ENCODE measurements around the gene PITPNM1.

DNA sequence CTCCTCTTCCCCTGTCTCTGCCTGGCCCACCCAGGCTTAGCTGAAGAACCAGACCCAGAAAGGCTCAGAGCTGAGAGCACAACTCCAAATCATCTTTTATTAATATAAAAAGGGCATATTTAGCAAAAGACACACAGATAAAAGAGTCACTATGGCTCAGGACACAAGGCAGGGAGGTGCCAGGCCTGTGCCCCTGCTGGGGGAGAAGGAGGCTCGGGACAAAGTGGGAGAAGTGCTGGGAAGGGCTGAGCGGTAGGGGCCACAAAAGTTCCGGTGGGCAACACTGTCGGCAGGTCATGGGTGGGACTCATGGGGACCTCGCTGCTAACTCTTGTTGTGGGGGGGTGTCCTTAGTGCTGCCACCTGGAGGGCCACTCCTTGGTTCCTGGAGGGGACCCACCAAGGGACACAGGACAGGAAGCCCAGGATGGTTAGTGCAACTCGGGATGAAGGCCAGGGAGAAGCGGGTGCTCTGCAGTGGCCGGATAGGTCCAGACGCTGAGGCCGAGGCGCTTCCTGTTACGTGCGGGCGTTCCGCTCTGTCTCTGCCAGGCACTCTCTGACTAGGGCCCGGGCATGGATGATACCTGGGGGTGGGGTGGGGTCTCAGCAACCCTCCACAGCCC is 1.4 kb upstream of the PITPNM1 start:
- TF ChIP-seq POLR2A (IDR thresholded peaks at IDR 0.05; ENCODE audit: low read depth, low read length) (no peak), POLR2AphosphoS5 (IDR thresholded peaks at IDR 0.05; ENCODE audit: low read depth, low read length) (no peak)

Measured in GM12892 (cell line).